ENCODE measurements around the gene TGIF1. TPM values are rescaled to one million over a fixed set of nuclear protein-coding genes. Genes with fewer than 3 reads are reported as not detected.

The TGIF1 gene
- total RNA-seq, 1 experiment from 2014 or later: 242 TPM

- intact Hi-C loops (cut with micrococcal nuclease): no loop called here
- no peaks in the 10 kb centered on the region for H3K79me2 ChIP-seq (ENCODE audit: insufficient read depth, low read length)
- no peaks in the 10 kb centered on the region for H3K4me1 ChIP-seq (ENCODE audit: control insufficient read depth in 1 of 2, insufficient read depth in 2 of 2, low read length in 2 of 2)
- no TSS peak for BruUV-seq (replicated peaks)
- no peak overlapping the region for H3K27ac ChIP-seq (ENCODE audit: low read depth, low read length)
- no peak overlapping the region for H3K9ac ChIP-seq (ENCODE audit: low read length)
- no peak for DNase-seq (ENCODE audit: low read depth, low spot score)
- ChIA-PET POLR2A (no interaction called here), RAD21 (ENCODE audit: low non-redundant PET in 1 of 2, low total read pairs in 2 of 2, uncharacterized antibody in 2 of 2, unreplicated experiment in 2 of 2) (no interaction called here), CTCF (no interaction called here)
- no peaks in the 10 kb centered on the region for H4K20me1 ChIP-seq (ENCODE audit: insufficient read depth)
- no peak for ATAC-seq
- H3K36me3 ChIP-seq (ENCODE audit: control insufficient read depth in 1 of 2, insufficient read depth in 2 of 2, low read length in 2 of 2): no peaks in the 10 kb centered on the region
- TF ChIP-seq ZNF274 (IDR thresholded peaks at IDR 0.05; ENCODE audit: low read depth, low read length) (no peak), EZH2 (IDR thresholded peaks at IDR 0.05) (no peak), CEBPB (IDR thresholded peaks at IDR 0.05; ENCODE audit: low read depth) (no peak), ZFX (IDR thresholded peaks at IDR 0.05) (no peak), SIN3A (IDR thresholded peaks at IDR 0.05; ENCODE audit: low read depth) (no peak), CTCF (IDR thresholded peaks at IDR 0.05 in 2 of 3, conservative IDR thresholded peaks at IDR 0.05 in 1 of 3; ENCODE audit: borderline replicate concordance in 1 of 3, insufficient read depth in 1 of 3, low read depth in 2 of 3, low read length in 2 of 3) (no peak), RAD21 (IDR thresholded peaks at IDR 0.05; ENCODE audit: low read depth) (no peak), SRF (IDR thresholded peaks at IDR 0.05; ENCODE audit: low read depth) (no peak), TCF7L2 (IDR thresholded peaks at IDR 0.05; ENCODE audit: borderline replicate concordance, extremely low read depth, insufficient read depth, insufficient read length) (no peak), ELF1 (IDR thresholded peaks at IDR 0.05; ENCODE audit: borderline replicate concordance, low read depth) (no peak), POLR2A (IDR thresholded peaks at IDR 0.05; ENCODE audit: borderline replicate concordance, extremely low read depth, insufficient read depth, insufficient read length) (no peak), CBX3 (IDR thresholded peaks at IDR 0.05; ENCODE audit: low read depth) (no peak)
- H3K4me2 ChIP-seq (ENCODE audit: low read length): no peak overlapping the region
- no peak overlapping the region for H2AFZ ChIP-seq (ENCODE audit: low read depth, low read length, poor library complexity, severe bottlenecking)
- no peaks in the 10 kb centered on the region for H3K9me3 ChIP-seq (ENCODE audit: control insufficient read depth in 1 of 2, insufficient read depth in 1 of 2, low read depth in 1 of 2, low read length in 2 of 2)
- H3K4me3 ChIP-seq (replicated peaks in 1 of 2; ENCODE audit: low read depth in 1 of 2, low read length in 2 of 2): no peak overlapping the region
- no peaks in the 10 kb centered on the region for H3K27me3 ChIP-seq (ENCODE audit: insufficient read depth, low read length)
- H3K9me2 ChIP-seq (ENCODE audit: insufficient read depth): no peaks in the 10 kb centered on the region
These were observed 27.1 kb upstream of the TGIF1 start for GRCh38 chr18:3422905-3423304.

Data from HCT116 (cell line).